ENCODE results near the gene CMTM4. TPM values are rescaled to one million over a fixed set of nuclear protein-coding genes. Genes with fewer than 3 reads are reported as not detected.

The CMTM4 gene
- total and polyA plus RNA-seq, 3 experiments from 2014 or later: 0.20 to 4.4 (median 4.1) TPM

GRCh38 chr16:66594739-66595138, 101.8 kb downstream of the CMTM4 start:
- Histone ChIP-seq H3K4me3 (ENCODE audit: low read length) (no peak overlapping the region), H3K27ac (ENCODE audit: low read depth, low read length) (no peak overlapping the region), H3K4me1 (ENCODE audit: insufficient read depth, low read length) (peaks cover 20% of the 10 kb centered on the region), H3K27me3 (ENCODE audit: insufficient read depth, low read length, poor library complexity, severe bottlenecking) (no peaks in the 10 kb centered on the region), H3K9me3 (ENCODE audit: low read length) (no peaks in the 10 kb centered on the region), H3K36me3 (ENCODE audit: insufficient read depth, low read length) (no peaks in the 10 kb centered on the region)
- H3K4me1 Mint-ChIP-seq: peaks cover 19 to 36% (median 29%) of the 10 kb centered on the region in 3 donors
- H3K36me3 Mint-ChIP-seq: peaks cover 0 to 2% (median 0%) of the 10 kb centered on the region in 3 donors
- POLR2A ChIA-PET: interaction anchor here (0.9 kb wide), 1 partner anchor 43 kb away, joined by 5 read pairs; no protein-coding TSS in a partner anchor
- no peak overlapping the region for H3K4me3 Mint-ChIP-seq
- H3K27me3 Mint-ChIP-seq: no peaks in the 10 kb centered on the region
- no peak for DNase-seq
- H3K27ac Mint-ChIP-seq: no peak overlapping the region
- no peaks in the 10 kb centered on the region for H3K9me3 Mint-ChIP-seq
- CTCF ChIA-PET: interaction anchor here (1.2 kb wide), 1 partner anchor 9 kb away, joined by 3 read pairs; no protein-coding TSS in a partner anchor

GRCh38 chr16:66592814-66593213, 103.7 kb downstream of the CMTM4 start:
- Mint-ChIP-seq H3K27me3 (peaks cover 0 to 3% of the 10 kb centered on the region in 2 donors), H3K36me3 (peaks cover 0 to 3% (median 0%) of the 10 kb centered on the region in 3 donors), H3K9me3 (no peaks in the 10 kb centered on the region), H3K4me3 (no peak overlapping the region), H3K4me1 (peaks cover 21 to 32% (median 28%) of the 10 kb centered on the region in 3 donors), H3K27ac (no peak overlapping the region)
- ChIA-PET CTCF (interaction anchor here (1.5 kb wide), 1 partner anchor 11 kb away, joined by 3 read pairs; no protein-coding TSS in a partner anchor), POLR2A (no interaction called here)
- Histone ChIP-seq H3K36me3 (ENCODE audit: insufficient read depth, low read length) (no peaks in the 10 kb centered on the region), H3K9me3 (ENCODE audit: low read length) (no peaks in the 10 kb centered on the region), H3K4me1 (ENCODE audit: insufficient read depth, low read length) (peaks cover 23% of the 10 kb centered on the region), H3K27ac (ENCODE audit: low read depth, low read length) (no peak overlapping the region), H3K4me3 (ENCODE audit: low read length) (no peak overlapping the region), H3K27me3 (ENCODE audit: insufficient read depth, low read length, poor library complexity, severe bottlenecking) (no peaks in the 10 kb centered on the region)
- DNase-seq: no peak

GRCh38 chr16:66592241-66592640, 104.3 kb downstream of the CMTM4 start:
- H3K4me1 ChIP-seq (ENCODE audit: insufficient read depth, low read length): peaks cover 20% of the 10 kb centered on the region
- no peak overlapping the region for H3K27ac ChIP-seq (ENCODE audit: low read depth, low read length)
- no peaks in the 10 kb centered on the region for H3K9me3 ChIP-seq (ENCODE audit: low read length)
- no peak for DNase-seq
- ChIA-PET CTCF (interaction anchor here (1.5 kb wide), 1 partner anchor 12 kb away, joined by 3 read pairs; no protein-coding TSS in a partner anchor), POLR2A (interaction anchor here (0.7 kb wide), 1 partner anchor 159 kb away, joined by 6 read pairs; the partner anchor contains the start of gene DYNC1LI2)
- H3K36me3 Mint-ChIP-seq: peaks cover 0 to 3% (median 0%) of the 10 kb centered on the region in 3 donors
- no peak overlapping the region for H3K4me3 Mint-ChIP-seq
- H3K9me3 Mint-ChIP-seq: no peaks in the 10 kb centered on the region
- no peaks in the 10 kb centered on the region for H3K27me3 ChIP-seq (ENCODE audit: insufficient read depth, low read length, poor library complexity, severe bottlenecking)
- H3K27me3 Mint-ChIP-seq: peaks cover 0 to 3% of the 10 kb centered on the region in 2 donors
- H3K27ac Mint-ChIP-seq: no peak overlapping the region
- no peak overlapping the region for H3K4me3 ChIP-seq (ENCODE audit: low read length)
- peaks cover 20 to 27% (median 23%) of the 10 kb centered on the region in 3 donors for H3K4me1 Mint-ChIP-seq
- no peaks in the 10 kb centered on the region for H3K36me3 ChIP-seq (ENCODE audit: insufficient read depth, low read length)

GRCh38 chr16:66591018-66591417, 105.5 kb downstream of the CMTM4 start:
- no peak overlapping the region for H3K27ac Mint-ChIP-seq
- H3K27me3 ChIP-seq (ENCODE audit: insufficient read depth, low read length, poor library complexity, severe bottlenecking): no peaks in the 10 kb centered on the region
- CTCF ChIA-PET: interaction anchor here (0.8 to 3.1 kb wide), 12 partner anchors 9 to 185 kb away, joined by 3 to 62 read pairs (median 14); partner anchors contain the start of genes CKLF, CMTM2 and CMTM3

GRCh38 chr16:66590322-66590721, 106.2 kb downstream of the CMTM4 start:
- Mint-ChIP-seq H3K4me3 (peak overlapping the region; percentile 77 to 90 (median 85)), H3K27ac (peak overlapping the region in 7 of 8 donors; percentile 11 to 87 (median 73)), H3K36me3 (peaks cover 0 to 3% (median 0%) of the 10 kb centered on the region in 3 donors), H3K4me1 (peaks cover 17 to 21% (median 20%) of the 10 kb centered on the region in 3 donors), H3K27me3 (peaks cover 0 to 3% of the 10 kb centered on the region in 2 donors), H3K9me3 (no peaks in the 10 kb centered on the region)
- H3K36me3 ChIP-seq (ENCODE audit: insufficient read depth, low read length): no peaks in the 10 kb centered on the region
- peak in 2 of 5 donors; percentile 32 to 42 for DNase-seq
- POLR2A ChIA-PET: interaction anchor here (0.6 to 2.0 kb wide), 3 partner anchors 14 to 184 kb away, joined by 3 to 13 read pairs (median 3); partner anchors contain the start of gene CMTM3
- peak overlapping the region; percentile 44 for H3K4me3 ChIP-seq (ENCODE audit: low read length)
- CTCF ChIA-PET: interaction anchor here (0.7 to 3.1 kb wide), 17 partner anchors 9 to 184 kb away, joined by 3 to 62 read pairs (median 9); partner anchors contain the start of genes CKLF, CMTM2 and CMTM3
- H3K9me3 ChIP-seq (ENCODE audit: low read length): no peaks in the 10 kb centered on the region
- peaks cover 20% of the 10 kb centered on the region for H3K4me1 ChIP-seq (ENCODE audit: insufficient read depth, low read length)
- H3K27me3 ChIP-seq (ENCODE audit: insufficient read depth, low read length, poor library complexity, severe bottlenecking): no peaks in the 10 kb centered on the region
- no peak overlapping the region for H3K27ac ChIP-seq (ENCODE audit: low read depth, low read length)

More at GRCh38 chr16:66591018-66591417, 105.5 kb downstream of the CMTM4 start:
- Histone ChIP-seq H3K9me3 (ENCODE audit: low read length) (no peaks in the 10 kb centered on the region), H3K4me1 (ENCODE audit: insufficient read depth, low read length) (peaks cover 20% of the 10 kb centered on the region), H3K27ac (ENCODE audit: low read depth, low read length) (no peak overlapping the region), H3K4me3 (ENCODE audit: low read length) (no peak overlapping the region), H3K36me3 (ENCODE audit: insufficient read depth, low read length) (no peaks in the 10 kb centered on the region)
- no peak for DNase-seq
- Mint-ChIP-seq H3K27me3 (peaks cover 0 to 3% of the 10 kb centered on the region in 2 donors), H3K4me3 (peak overlapping the region in 1 of 7 donors; percentile 87), H3K4me1 (peaks cover 17 to 21% (median 20%) of the 10 kb centered on the region in 3 donors), H3K9me3 (no peaks in the 10 kb centered on the region), H3K36me3 (peaks cover 0 to 3% (median 0%) of the 10 kb centered on the region in 3 donors)
- POLR2A ChIA-PET: no interaction called here

- H3K27me3 ChIP-seq (ENCODE audit: insufficient read depth, low read length, poor library complexity, severe bottlenecking): no peaks in the 10 kb centered on the region
- H3K36me3 ChIP-seq (ENCODE audit: insufficient read depth, low read length): no peaks in the 10 kb centered on the region
- peak overlapping the region; percentile 45 to 92 (median 84) for H3K27ac Mint-ChIP-seq
- ChIA-PET POLR2A (interaction anchor here (0.7 to 2.0 kb wide), 5 partner anchors 15 to 183 kb away, joined by 3 to 13 read pairs (median 4); partner anchors contain the start of gene CMTM3), CTCF (interaction anchor here (0.6 to 3.1 kb wide), 32 partner anchors 8 to 183 kb away, joined by 3 to 62 read pairs (median 6); partner anchors contain the start of genes CKLF, CMTM2 and CMTM3)
- no peak overlapping the region for H3K4me3 ChIP-seq (ENCODE audit: low read length)
- H3K4me1 ChIP-seq (ENCODE audit: insufficient read depth, low read length): peaks cover 20% of the 10 kb centered on the region
- peak overlapping the region; percentile 51 to 87 (median 85) for H3K4me3 Mint-ChIP-seq
- H3K9me3 Mint-ChIP-seq: no peaks in the 10 kb centered on the region
- peaks cover 0 to 3% of the 10 kb centered on the region in 2 donors for H3K27me3 Mint-ChIP-seq
- peak; percentile 51 to 86 (median 58) for DNase-seq
- peaks cover 17 to 21% (median 20%) of the 10 kb centered on the region in 3 donors for H3K4me1 Mint-ChIP-seq
- no peaks in the 10 kb centered on the region for H3K9me3 ChIP-seq (ENCODE audit: low read length)
- no peak overlapping the region for H3K27ac ChIP-seq (ENCODE audit: low read depth, low read length)
- peaks cover 0 to 3% (median 0%) of the 10 kb centered on the region in 3 donors for H3K36me3 Mint-ChIP-seq
Observed at GRCh38 chr16:66588981-66589713, 107.4 kb downstream of the CMTM4 start.

- Mint-ChIP-seq H3K9me3 (no peaks in the 10 kb centered on the region), H3K4me3 (no peak overlapping the region), H3K4me1 (peaks cover 17 to 21% (median 20%) of the 10 kb centered on the region in 3 donors), H3K27me3 (peaks cover 0 to 3% of the 10 kb centered on the region in 2 donors), H3K36me3 (peaks cover 0 to 3% (median 0%) of the 10 kb centered on the region in 3 donors), H3K27ac (peak overlapping the region in 3 of 8 donors; percentile 47 to 73 (median 54))
- no peaks in the 10 kb centered on the region for H3K27me3 ChIP-seq (ENCODE audit: insufficient read depth, low read length, poor library complexity, severe bottlenecking)
- CTCF ChIA-PET: interaction anchor here (1.8 to 3.1 kb wide), 8 partner anchors 10 to 182 kb away, joined by 9 to 62 read pairs (median 24); partner anchors contain the start of genes CMTM2 and CMTM3
- POLR2A ChIA-PET: interaction anchor here (1.1 kb wide), 1 partner anchor 65 kb away, joined by 4 read pairs; no protein-coding TSS in a partner anchor
- no peak for DNase-seq
- H3K9me3 ChIP-seq (ENCODE audit: low read length): no peaks in the 10 kb centered on the region
- no peaks in the 10 kb centered on the region for H3K36me3 ChIP-seq (ENCODE audit: insufficient read depth, low read length)
- H3K4me1 ChIP-seq (ENCODE audit: insufficient read depth, low read length): peaks cover 20% of the 10 kb centered on the region
- no peak overlapping the region for H3K27ac ChIP-seq (ENCODE audit: low read depth, low read length)
- no peak overlapping the region for H3K4me3 ChIP-seq (ENCODE audit: low read length)
Observed at GRCh38 chr16:66587881-66588600, 108.5 kb downstream of the CMTM4 start.

Measured in CD8-positive, alpha-beta memory T cell (primary cell).